Karpas-422 (cell line): ENCODE results near the gene C1orf52. TPM values are rescaled to one million over a fixed set of nuclear protein-coding genes. Genes with fewer than 3 reads are reported as not detected.

Source experiments
- DNase-seq: peaks from one replicate; pipeline ENCODE4 v3.0.0-alpha.2; 2015
- H2AFZ ChIP-seq: fragments of 200-600 bp; sonication (generic); 2 replicates; pipeline ENCODE4 v1.6.1; 2014; ENCODE audit warnings: antibody characterized with exemption, low read length, mixed read lengths
- H3K27ac ChIP-seq: fragments of 200-600 bp; sonication (generic); 2 replicates; pipeline ENCODE4 v1.5.1; 2014; ENCODE audit warnings: mild to moderate bottlenecking, low read length, moderate library complexity
- H3K27me3 ChIP-seq: fragments of 200-600 bp; sonication (generic); 2 replicates; pipeline ENCODE4 v1.6.1; 2014; ENCODE audit warnings: low read length, mixed read lengths
- H3K36me3 ChIP-seq: fragments of 200-600 bp; sonication (generic); 2 replicates; pipeline ENCODE4 v1.6.1; 2014; ENCODE audit warnings: low read length, mixed read lengths; ENCODE audit not compliant: insufficient read depth
- H3K4me1 ChIP-seq: fragments of 200-600 bp; sonication (generic); 2 replicates; pipeline ENCODE4 v1.6.1; 2014; ENCODE audit warnings: mild to moderate bottlenecking, low read length, mixed read lengths
- H3K4me2 ChIP-seq: fragments of 200-600 bp; sonication (generic); 2 replicates; pipeline ENCODE4 v1.6.1; 2014; ENCODE audit warnings: low read length, low read depth, mild to moderate bottlenecking; ENCODE audit not compliant: poor library complexity, severe bottlenecking
- H3K4me3 ChIP-seq: fragments of 200-600 bp; sonication (generic); 2 replicates; pipeline ENCODE4 v1.5.1; 2014; ENCODE audit warnings: mild to moderate bottlenecking, antibody characterized with exemption, low read length, mixed read lengths
- H3K79me2 ChIP-seq: fragments of 200-600 bp; sonication (generic); 2 replicates; pipeline ENCODE4 v1.6.1; 2014; ENCODE audit warnings: mild to moderate bottlenecking, low read length, mixed read lengths
- H3K9ac ChIP-seq: fragments of 200-600 bp; sonication (generic); 2 replicates; pipeline ENCODE4 v1.6.0; 2014; ENCODE audit warnings: low read length
- H3K9me2 ChIP-seq: fragments of 200-600 bp; sonication (generic), shearing (Covaris generic); replicated peaks from 2 replicates; pipeline ENCODE4 v1.6.0; 2014; ENCODE audit warnings: mild to moderate bottlenecking, low read length, moderate library complexity; ENCODE audit not compliant: insufficient read depth
- H3K9me3 ChIP-seq: fragments of 300-700, 200-600 bp; sonication (generic); 2 replicates; pipeline ENCODE4 v1.6.1; 2014; ENCODE audit warnings: low read length, mixed read lengths
- H4K20me1 ChIP-seq: fragments of 200-600 bp; sonication (generic); 2 replicates; pipeline ENCODE4 v1.6.1; 2014; ENCODE audit warnings: mild to moderate bottlenecking, antibody characterized with exemption, low read length, low read depth; ENCODE audit not compliant: insufficient read depth
- small RNA-seq: library from RNA; depleted of rRNA; stranded (forward); fragments of <200 nt; gene quantifications from one replicate; pipeline ENCODE3, GENCODE V24; 2014
- total RNA-seq: library from RNA; depleted of rRNA; stranded (reverse); fragments of >200 nt; shearing (Covaris generic); gene quantifications from 2 replicates; pipeline ENCODE4 v1.2.3, GENCODE V29; 2014; ENCODE audit warnings: low replicate concordance; rRNA removed

Gene C1orf52
- total RNA-seq, 1 experiment from 2014 or later: 17.8 TPM

DNA sequence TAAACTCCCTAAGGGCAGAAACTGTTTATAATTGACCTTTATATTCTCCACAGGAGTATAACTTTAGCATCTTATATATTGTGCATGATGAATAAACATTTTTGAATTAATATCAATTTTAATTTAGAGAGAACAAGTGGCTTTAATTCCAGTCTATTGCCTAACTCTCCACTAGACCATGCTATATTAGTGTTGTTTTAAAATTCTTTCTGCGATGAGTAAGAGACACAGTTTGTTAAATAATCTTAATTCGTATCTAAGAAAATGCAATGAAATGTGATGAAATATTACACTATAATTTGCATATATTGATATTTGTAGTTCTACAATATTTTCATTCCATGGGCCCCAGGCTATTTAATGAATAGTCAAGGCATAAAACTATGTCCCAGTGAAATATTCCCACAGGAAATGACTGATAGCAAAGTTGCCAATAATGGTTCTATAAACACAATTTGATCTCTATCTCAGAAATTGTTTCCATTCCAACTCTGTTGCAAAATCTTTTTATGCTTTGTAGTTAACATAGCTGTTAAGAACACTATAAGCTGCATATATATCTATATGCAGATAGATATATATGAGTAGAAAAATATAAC lies 55.8 kb downstream of the C1orf52 start:
- Histone ChIP-seq H3K9me2 (no peaks in the 10 kb centered on the region), H3K27ac (no peak overlapping the region), H3K4me1 (no peaks in the 10 kb centered on the region), H3K9me3 (no peaks in the 10 kb centered on the region), H3K4me3 (no peak overlapping the region), H3K4me2 (no peak overlapping the region), H3K79me2 (no peaks in the 10 kb centered on the region), H3K36me3 (no peaks in the 10 kb centered on the region), H3K27me3 (no peaks in the 10 kb centered on the region), H2AFZ (no peak overlapping the region), H4K20me1 (no peaks in the 10 kb centered on the region), H3K9ac (no peak overlapping the region)
- no peak for DNase-seq

DNA sequence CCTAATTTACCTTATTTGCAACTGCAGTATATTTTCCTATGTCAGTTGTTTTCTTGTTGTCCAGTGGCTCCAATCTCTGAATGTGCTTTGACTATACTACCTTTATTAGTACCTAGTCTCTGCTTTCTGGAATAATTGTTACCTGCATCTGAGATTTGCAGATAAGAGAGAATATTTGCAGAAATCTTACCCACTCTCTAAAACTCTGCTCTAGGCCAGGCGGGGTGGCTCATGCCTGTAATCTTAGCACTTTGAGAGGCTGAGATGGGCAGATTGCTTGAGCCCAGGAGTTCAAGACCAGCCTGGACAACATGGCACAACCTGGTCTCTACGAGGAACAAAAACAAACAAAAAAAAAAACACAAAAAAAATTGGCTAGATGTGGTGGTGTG lies 56.6 kb downstream of the C1orf52 start:
- no peaks in the 10 kb centered on the region for H3K27me3 ChIP-seq
- no peaks in the 10 kb centered on the region for H3K36me3 ChIP-seq
- H4K20me1 ChIP-seq: no peaks in the 10 kb centered on the region
- no peaks in the 10 kb centered on the region for H3K9me3 ChIP-seq
- no peaks in the 10 kb centered on the region for H3K4me1 ChIP-seq
- H3K9ac ChIP-seq: no peak overlapping the region
- H3K4me2 ChIP-seq: no peak overlapping the region
- no peak overlapping the region for H3K27ac ChIP-seq
- no peak for DNase-seq
- H3K9me2 ChIP-seq: no peaks in the 10 kb centered on the region
- H2AFZ ChIP-seq: no peak overlapping the region
- H3K4me3 ChIP-seq: no peak overlapping the region
- H3K79me2 ChIP-seq: no peaks in the 10 kb centered on the region

DNA sequence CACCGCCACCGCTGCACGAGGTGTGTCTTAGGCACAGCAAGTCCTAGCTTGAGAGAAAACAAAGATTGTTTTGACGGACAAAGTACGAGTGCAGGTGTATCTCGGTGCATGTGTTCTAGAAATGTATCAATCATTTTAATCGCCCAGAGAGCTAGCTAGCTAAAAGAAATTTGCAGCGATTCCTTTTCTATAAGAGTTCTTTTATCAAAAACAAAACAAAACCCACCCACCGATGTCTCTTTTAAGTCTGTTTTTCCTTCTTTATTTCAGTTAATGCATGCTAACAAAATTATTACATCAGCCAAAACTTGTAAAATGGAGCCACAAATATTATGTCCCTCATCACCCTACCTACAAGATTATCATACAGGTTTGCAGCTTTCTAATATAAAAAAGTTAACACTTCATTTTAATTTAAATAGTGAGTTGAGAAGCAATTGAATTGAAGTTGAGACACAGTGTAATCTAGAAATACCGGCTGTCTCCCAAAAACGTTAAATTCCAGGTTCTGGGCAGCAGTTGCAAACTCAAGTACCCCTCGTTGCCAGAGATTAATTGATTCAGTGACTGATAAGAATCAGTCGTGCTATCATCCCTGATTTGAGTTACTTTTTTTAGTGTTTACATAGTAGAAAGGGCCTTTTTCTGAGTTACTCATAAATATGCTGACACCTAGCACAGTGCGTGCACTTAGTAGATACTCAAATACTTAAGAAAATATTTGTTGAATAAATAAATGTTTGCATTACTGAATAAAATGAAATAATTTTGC lies 57.2 kb downstream of the C1orf52 start:
- Histone ChIP-seq H3K36me3 (no peaks in the 10 kb centered on the region), H3K4me2 (no peak overlapping the region), H3K79me2 (no peaks in the 10 kb centered on the region), H3K4me3 (no peak overlapping the region), H2AFZ (no peak overlapping the region), H3K27ac (no peak overlapping the region), H4K20me1 (no peaks in the 10 kb centered on the region), H3K9me3 (no peaks in the 10 kb centered on the region), H3K4me1 (no peaks in the 10 kb centered on the region), H3K9ac (no peak overlapping the region), H3K27me3 (no peaks in the 10 kb centered on the region), H3K9me2 (no peaks in the 10 kb centered on the region)
- DNase-seq: no peak

DNA sequence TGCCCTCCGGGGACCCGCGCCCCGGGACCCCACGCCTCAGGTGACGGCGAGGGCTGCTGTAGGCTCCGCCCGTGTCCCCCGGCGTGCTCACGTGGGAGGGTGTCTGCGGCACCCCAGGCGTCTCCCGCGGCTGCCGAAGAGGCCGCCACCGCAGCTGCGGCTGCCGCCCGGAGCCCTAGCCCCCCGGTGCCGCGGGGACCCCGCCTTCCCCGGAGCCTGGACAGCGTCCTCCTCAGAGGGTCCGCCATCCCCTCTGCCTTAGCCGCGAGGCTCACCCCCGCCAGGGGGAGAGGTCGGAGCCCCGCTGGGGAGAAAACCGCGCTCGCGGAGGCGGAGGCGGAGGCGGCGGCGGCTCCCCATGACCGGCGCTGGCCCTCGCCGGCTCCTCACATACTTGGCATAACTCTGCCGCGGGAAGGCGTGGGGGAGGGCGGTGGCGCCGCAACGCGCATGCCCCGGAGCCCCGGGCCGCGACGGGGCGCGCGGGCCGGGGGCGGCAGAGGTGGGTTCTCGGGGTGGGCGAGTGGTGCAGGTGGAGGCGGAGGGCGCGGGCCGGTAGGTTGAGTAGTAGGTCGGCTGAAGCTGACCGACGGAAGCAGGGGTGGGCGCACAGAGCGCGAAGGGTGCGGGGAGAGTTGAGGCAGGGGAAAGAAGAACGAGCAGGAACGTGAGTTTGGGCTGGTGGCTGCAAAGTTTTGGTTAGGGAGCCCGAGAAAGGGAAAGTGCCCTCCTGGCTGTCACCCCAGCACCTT lies 57.9 kb downstream of the C1orf52 start:
- Histone ChIP-seq H3K4me2 (no peak overlapping the region), H3K4me1 (no peaks in the 10 kb centered on the region)
- no peak for DNase-seq

DNA sequence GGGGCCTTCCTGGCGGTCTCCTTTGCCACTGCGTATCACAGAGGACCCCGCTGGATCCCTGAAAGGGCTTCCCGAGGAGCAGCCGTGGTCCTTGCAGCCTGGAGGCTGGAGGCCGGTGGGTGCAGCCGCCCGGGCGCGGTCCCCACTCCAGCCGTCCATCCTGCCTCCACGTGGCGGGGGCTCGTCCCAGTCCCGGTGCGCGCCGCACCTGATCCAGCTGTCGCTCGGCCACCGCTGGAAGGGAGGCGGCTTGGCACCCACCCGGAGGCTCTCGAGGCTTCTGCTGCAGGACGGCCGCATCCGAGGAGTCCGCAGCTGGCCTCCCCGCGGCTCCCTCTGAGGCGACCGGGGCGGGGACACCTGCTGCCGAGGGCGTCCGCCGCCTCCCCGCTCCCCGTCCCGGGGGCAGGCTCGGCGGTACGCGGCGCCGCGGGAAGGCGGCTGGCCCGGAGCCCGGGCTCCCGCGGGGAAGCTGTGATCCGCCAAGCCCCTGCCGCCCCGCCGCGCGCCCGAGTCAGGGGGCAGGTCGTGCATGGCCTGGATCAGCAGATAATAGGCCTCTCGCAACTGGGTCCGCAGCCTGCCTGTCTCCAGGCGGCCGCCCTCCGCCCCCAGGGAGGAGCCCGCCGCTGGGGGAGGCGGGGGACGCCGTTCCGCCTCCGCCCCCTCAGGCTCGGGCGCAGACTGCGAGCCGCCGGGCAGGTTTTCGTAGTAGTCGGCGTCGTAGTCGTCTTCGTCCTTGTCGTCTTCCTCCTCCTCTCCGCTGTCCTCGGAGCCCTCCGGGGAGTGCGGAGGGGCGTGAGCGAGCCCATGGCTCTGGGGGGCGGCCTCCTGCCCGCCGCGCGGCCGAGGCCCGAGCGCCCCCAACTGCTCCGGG lies 58.8 kb downstream of the C1orf52 start, which contains the start of gene SYDE2:
TSS of gene SYDE2 (minus strand) at position 554 of the 877 bp plus-strand sequence. CDS start at position 534, 20 bp downstream.
- Histone ChIP-seq H3K4me1 (no peaks in the 10 kb centered on the region), H3K27me3 (no peaks in the 10 kb centered on the region), H3K9me3 (no peaks in the 10 kb centered on the region), H3K79me2 (no peaks in the 10 kb centered on the region), H3K9ac (no peak within 1 kb of the TSS), H3K9me2 (no peaks in the 10 kb centered on the region), H4K20me1 (no peaks in the 10 kb centered on the region), H3K36me3 (no peaks in the 10 kb centered on the region), H3K4me3 (no peak within 1 kb of the TSS), H2AFZ (no peak within 1 kb of the TSS), H3K4me2 (no peak within 1 kb of the TSS), H3K27ac (no peak within 1 kb of the TSS)
- DNase-seq: no peak

More for the DNA sequence above, 57.9 kb downstream of the C1orf52 start:
- no peaks in the 10 kb centered on the region for H3K36me3 ChIP-seq
- no peak overlapping the region for H3K4me3 ChIP-seq
- no peaks in the 10 kb centered on the region for H3K79me2 ChIP-seq
- no peaks in the 10 kb centered on the region for H3K9me2 ChIP-seq
- H3K9me3 ChIP-seq: no peaks in the 10 kb centered on the region
- H3K27me3 ChIP-seq: no peaks in the 10 kb centered on the region
- H3K27ac ChIP-seq: no peak overlapping the region
- H2AFZ ChIP-seq: no peak overlapping the region
- H4K20me1 ChIP-seq: no peaks in the 10 kb centered on the region
- no peak overlapping the region for H3K9ac ChIP-seq

Small RNAs within 50 kb of the gene (small RNA-seq; reads per million reads assigned to genes)
- not detected for gene RF00019

Other genes starting within 250 kb of the C1orf52 start
- not detected in 2 replicates for gene MCOLN3, start 211.2 kb downstream of the C1orf52 start, total RNA-seq
- not detected in 2 replicates for gene SYDE2, start 58.6 kb downstream of the C1orf52 start, total RNA-seq
- 16.5 and 32.2 TPM in 2 replicates for gene BCL10, start 17.0 kb upstream of the C1orf52 start, total RNA-seq
- gene DDAH1, start 205.5 kb upstream of the C1orf52 start, total RNA-seq: 0.15 TPM in 1 of 2 replicates, not detected in the other